Stimulated activated memory B cell treated with anti-CD40 and anti-IgM and Interleukin-4, amounts not matched to agents 10 μg/mL and 1 μg/mL and 100 μg/mL, for 72 hours (primary cell): ENCODE measurements around the gene ITSN1.
"Not testable (repeated sequence)": the region's sequence is repeated elsewhere in the genome, so short reads cannot be mapped to it uniquely, and the experiment has no call there.

ENCODE experiments used
- ATAC-seq: fragments of 150-1000 bp; cut with Tn5 transposase; 2 replicates; pipeline ENCODE4 v1.10.0; 2021
- H3K27ac Mint-ChIP-seq: one replicate; pipeline ENCODE4 v1.8.0; 2022; ENCODE audit warnings: mild to moderate bottlenecking, mixed read lengths
- H3K27me3 Mint-ChIP-seq: one replicate; pipeline ENCODE4 v1.8.0; 2022; ENCODE audit warnings: mixed read lengths
- H3K36me3 Mint-ChIP-seq: one replicate; pipeline ENCODE4 v1.8.0; 2022; ENCODE audit warnings: mixed read lengths
- H3K4me1 Mint-ChIP-seq: one replicate; pipeline ENCODE4 v1.8.0; 2022; ENCODE audit warnings: mixed read lengths
- H3K4me3 Mint-ChIP-seq: one replicate; pipeline ENCODE4 v1.8.0; 2022; ENCODE audit warnings: mild to moderate bottlenecking, moderate library complexity, mixed read lengths
- H3K9me3 Mint-ChIP-seq: one replicate; pipeline ENCODE4 v1.8.0; 2022; ENCODE audit warnings: mixed read lengths

The ITSN1 gene

GRCh38 chr21:33663241-33663640, 20.9 kb downstream of the ITSN1 start:
- H3K27me3 Mint-ChIP-seq: peaks cover 23% of the 10 kb centered on the region
- H3K27ac Mint-ChIP-seq: no peak overlapping the region
- H3K4me3 Mint-ChIP-seq: no peak overlapping the region

GRCh38 chr21:33664135-33664534, 21.8 kb downstream of the ITSN1 start:
- H3K4me3 Mint-ChIP-seq: no peak overlapping the region
- no peaks in the 10 kb centered on the region for H3K9me3 Mint-ChIP-seq
- peaks cover 23% of the 10 kb centered on the region for H3K27me3 Mint-ChIP-seq
- H3K36me3 Mint-ChIP-seq: no peaks in the 10 kb centered on the region
- H3K4me1 Mint-ChIP-seq: no peaks in the 10 kb centered on the region
- no peak for ATAC-seq
- H3K27ac Mint-ChIP-seq: no peak overlapping the region

More at GRCh38 chr21:33663241-33663640, 20.9 kb downstream of the ITSN1 start:
- H3K4me1 Mint-ChIP-seq: no peaks in the 10 kb centered on the region
- no peaks in the 10 kb centered on the region for H3K36me3 Mint-ChIP-seq
- no peak for ATAC-seq
- no peaks in the 10 kb centered on the region for H3K9me3 Mint-ChIP-seq

- Mint-ChIP-seq H3K36me3 (no peaks in the 10 kb centered on the region), H3K27ac (no peak overlapping the region), H3K4me3 (no peak overlapping the region), H3K4me1 (no peaks in the 10 kb centered on the region), H3K9me3 (no peaks in the 10 kb centered on the region), H3K27me3 (peaks cover 10% of the 10 kb centered on the region)
- ATAC-seq: no peak
Measured at GRCh38 chr21:33666153-33666552, 23.9 kb downstream of the ITSN1 start.

- H3K27ac Mint-ChIP-seq: no peak overlapping the region
- H3K9me3 Mint-ChIP-seq: no peaks in the 10 kb centered on the region
- H3K27me3 Mint-ChIP-seq: peaks cover 17% of the 10 kb centered on the region
- no peaks in the 10 kb centered on the region for H3K4me1 Mint-ChIP-seq
- H3K36me3 Mint-ChIP-seq: no peaks in the 10 kb centered on the region
- no peak overlapping the region for H3K4me3 Mint-ChIP-seq
- ATAC-seq: no peak
Measured at GRCh38 chr21:33667636-33668035, 25.3 kb downstream of the ITSN1 start.

- Mint-ChIP-seq H3K27ac (no peak overlapping the region), H3K36me3 (no peaks in the 10 kb centered on the region), H3K4me1 (no peaks in the 10 kb centered on the region), H3K4me3 (no peak overlapping the region), H3K27me3 (peaks cover 22% of the 10 kb centered on the region), H3K9me3 (no peaks in the 10 kb centered on the region)
- ATAC-seq: no peak
Measured at GRCh38 chr21:33668180-33668579, 25.9 kb downstream of the ITSN1 start.

GRCh38 chr21:33668620-33669019, 26.3 kb downstream of the ITSN1 start:
- Mint-ChIP-seq H3K27ac (no peak overlapping the region), H3K27me3 (peaks cover 26% of the 10 kb centered on the region), H3K4me3 (no peak overlapping the region), H3K36me3 (no peaks in the 10 kb centered on the region), H3K9me3 (no peaks in the 10 kb centered on the region), H3K4me1 (no peaks in the 10 kb centered on the region)
- no peak for ATAC-seq

GRCh38 chr21:33670076-33670978, 28.0 kb downstream of the ITSN1 start:
- H3K4me3 Mint-ChIP-seq: no peak overlapping the region
- no peak for ATAC-seq
- H3K4me1 Mint-ChIP-seq: no peaks in the 10 kb centered on the region
- H3K27me3 Mint-ChIP-seq: peaks cover 26% of the 10 kb centered on the region
- no peaks in the 10 kb centered on the region for H3K9me3 Mint-ChIP-seq
- no peaks in the 10 kb centered on the region for H3K36me3 Mint-ChIP-seq
- H3K27ac Mint-ChIP-seq: no peak overlapping the region

GRCh38 chr21:33673473-33673872, 31.2 kb downstream of the ITSN1 start:
- Mint-ChIP-seq H3K4me3 (no peak overlapping the region), H3K36me3 (no peaks in the 10 kb centered on the region), H3K27ac (no peak overlapping the region), H3K4me1 (no peaks in the 10 kb centered on the region), H3K27me3 (peaks cover 33% of the 10 kb centered on the region), H3K9me3 (no peaks in the 10 kb centered on the region)
- ATAC-seq: no peak

GRCh38 chr21:33674226-33674625, 31.9 kb downstream of the ITSN1 start:
- Mint-ChIP-seq H3K4me3 (no peak overlapping the region), H3K27ac (no peak overlapping the region)
- no peak for ATAC-seq

GRCh38 chr21:33676666-33677065, 34.4 kb downstream of the ITSN1 start:
- not testable (repeated sequence) for H3K4me1 Mint-ChIP-seq, ATAC-seq, H3K4me3 Mint-ChIP-seq, H3K36me3 Mint-ChIP-seq, H3K9me3 Mint-ChIP-seq, H3K27ac Mint-ChIP-seq
- peaks cover 30% of the 10 kb centered on the region for H3K27me3 Mint-ChIP-seq

More at GRCh38 chr21:33674226-33674625, 31.9 kb downstream of the ITSN1 start:
- no peaks in the 10 kb centered on the region for H3K36me3 Mint-ChIP-seq
- no peaks in the 10 kb centered on the region for H3K4me1 Mint-ChIP-seq
- peaks cover 30% of the 10 kb centered on the region for H3K27me3 Mint-ChIP-seq
- no peaks in the 10 kb centered on the region for H3K9me3 Mint-ChIP-seq

GRCh38 chr21:33677450-33677849, 35.1 kb downstream of the ITSN1 start:
- Mint-ChIP-seq H3K9me3 (no peaks in the 10 kb centered on the region), H3K27ac (no peak overlapping the region), H3K4me1 (no peaks in the 10 kb centered on the region), H3K36me3 (no peaks in the 10 kb centered on the region), H3K27me3 (peaks cover 25% of the 10 kb centered on the region), H3K4me3 (no peak overlapping the region)
- ATAC-seq: no peak

GRCh38 chr21:33680870-33681269, 38.6 kb downstream of the ITSN1 start:
- Mint-ChIP-seq H3K4me1 (no peaks in the 10 kb centered on the region), H3K27me3 (peaks cover 14% of the 10 kb centered on the region), H3K9me3 (no peaks in the 10 kb centered on the region), H3K4me3 (no peak overlapping the region), H3K27ac (no peak overlapping the region), H3K36me3 (no peaks in the 10 kb centered on the region)
- no peak for ATAC-seq

GRCh38 chr21:33682992-33683627, 40.8 kb downstream of the ITSN1 start:
- peaks cover 9% of the 10 kb centered on the region for H3K27me3 Mint-ChIP-seq
- no peak overlapping the region for H3K27ac Mint-ChIP-seq
- ATAC-seq: no peak
- no peak overlapping the region for H3K4me3 Mint-ChIP-seq
- no peaks in the 10 kb centered on the region for H3K4me1 Mint-ChIP-seq
- H3K9me3 Mint-ChIP-seq: no peaks in the 10 kb centered on the region
- H3K36me3 Mint-ChIP-seq: no peaks in the 10 kb centered on the region

- no peak overlapping the region for H3K4me3 Mint-ChIP-seq
- H3K27me3 Mint-ChIP-seq: peaks cover 8% of the 10 kb centered on the region
- no peaks in the 10 kb centered on the region for H3K36me3 Mint-ChIP-seq
- H3K9me3 Mint-ChIP-seq: no peaks in the 10 kb centered on the region
- no peaks in the 10 kb centered on the region for H3K4me1 Mint-ChIP-seq
- no peak for ATAC-seq
- H3K27ac Mint-ChIP-seq: no peak overlapping the region
Measured at GRCh38 chr21:33684068-33684467, 41.8 kb downstream of the ITSN1 start.

- H3K4me1 Mint-ChIP-seq: no peaks in the 10 kb centered on the region
- no peaks in the 10 kb centered on the region for H3K36me3 Mint-ChIP-seq
- H3K27me3 Mint-ChIP-seq: peaks cover 8% of the 10 kb centered on the region
- ATAC-seq: no peak
- no peak overlapping the region for H3K4me3 Mint-ChIP-seq
- no peak overlapping the region for H3K27ac Mint-ChIP-seq
- H3K9me3 Mint-ChIP-seq: no peaks in the 10 kb centered on the region
Measured at GRCh38 chr21:33684923-33685560, 42.7 kb downstream of the ITSN1 start.
